Dedifferentiated amniotic fluid mesenchymal stem cell (primary cell): ENCODE data around the gene ATXN1.

Experiments used
- DNase-seq: peaks from one replicate; pipeline ENCODE4 v3.0.0-alpha.2; 2016; ENCODE audit errors: extremely low spot score

ATXN1 gene

DNA sequence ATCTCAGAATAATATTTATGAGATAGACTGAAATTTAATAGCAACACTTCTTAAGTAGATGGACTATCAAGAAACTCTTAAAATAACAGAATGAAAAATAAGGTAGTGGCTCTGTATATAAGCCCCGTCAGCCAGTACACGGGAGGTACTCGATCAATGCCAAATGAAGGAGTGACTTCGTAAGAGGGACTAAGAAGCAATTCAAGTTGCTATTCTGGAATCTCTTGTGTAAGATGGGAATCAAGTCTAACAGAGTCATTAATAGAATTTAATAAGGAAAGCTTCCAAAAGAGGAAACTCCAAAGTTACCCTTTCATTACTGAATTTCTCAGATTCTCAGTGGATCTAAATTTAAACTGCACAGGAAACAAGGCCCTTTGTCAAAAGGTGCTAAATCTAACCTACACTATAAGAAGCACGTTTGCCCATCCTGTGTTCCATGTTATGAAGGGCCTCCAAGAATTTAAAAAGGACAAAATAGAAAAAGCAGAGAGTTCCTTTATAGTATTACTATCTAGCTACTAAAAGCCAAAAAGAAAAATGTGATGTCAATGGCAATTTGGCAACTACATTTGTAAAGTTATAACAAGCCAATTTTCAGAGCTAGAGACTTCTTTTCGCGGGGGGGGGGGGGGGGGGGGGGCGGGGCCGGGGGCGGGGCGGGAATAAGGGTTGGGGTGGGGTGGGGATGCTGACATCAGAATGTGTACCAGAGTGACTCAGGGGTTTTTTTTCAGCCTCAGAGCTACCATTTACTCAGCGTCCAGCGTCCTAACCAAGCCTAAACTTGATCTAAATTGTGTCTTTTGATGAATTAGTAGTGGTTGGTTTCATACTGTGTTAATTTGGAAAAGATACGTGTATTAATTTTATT, 322.3 kb downstream of the ATXN1 start:
- DNase-seq = peak; percentile 32

DNA sequence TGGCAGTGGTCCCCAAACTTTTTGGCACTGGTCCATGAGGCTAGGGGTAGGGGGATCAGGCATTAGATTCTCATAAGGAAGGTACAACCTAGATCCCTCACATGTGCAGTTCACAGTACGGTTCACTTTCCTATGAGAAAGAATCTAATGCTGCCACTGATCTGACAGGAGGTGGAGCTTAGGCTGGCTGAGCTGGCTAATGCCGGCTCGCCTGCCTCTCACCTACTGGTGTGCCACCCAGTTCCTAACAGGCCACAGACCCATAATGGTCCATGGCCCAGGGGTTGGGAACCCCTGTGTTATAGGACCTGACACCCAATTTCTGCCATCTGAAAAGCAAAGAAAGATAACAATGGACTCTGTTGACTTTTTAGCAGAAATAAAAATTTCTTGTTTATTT, 323.3 kb downstream of the ATXN1 start:
- DNase-seq = no peak

DNA sequence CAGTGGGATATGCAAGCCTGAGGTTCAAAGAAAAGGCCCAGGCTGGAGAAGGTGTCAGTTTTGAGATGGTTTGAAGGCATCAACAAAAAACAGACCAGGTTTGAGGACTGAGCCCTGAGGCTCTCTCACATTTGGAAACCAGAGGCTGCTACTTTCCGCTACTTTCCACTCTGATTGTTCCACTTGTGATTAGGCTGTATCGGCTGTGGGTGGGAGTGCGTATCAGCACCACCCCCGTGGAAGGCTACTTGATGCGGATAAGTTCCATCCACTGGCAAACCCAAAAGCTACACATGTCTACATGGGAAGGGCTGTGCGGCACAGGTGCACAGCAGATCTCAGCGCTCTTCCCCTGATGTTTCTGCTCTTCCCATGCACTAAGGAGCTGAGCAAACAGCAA, 324.2 kb downstream of the ATXN1 start:
- DNase-seq = no peak

DNA sequence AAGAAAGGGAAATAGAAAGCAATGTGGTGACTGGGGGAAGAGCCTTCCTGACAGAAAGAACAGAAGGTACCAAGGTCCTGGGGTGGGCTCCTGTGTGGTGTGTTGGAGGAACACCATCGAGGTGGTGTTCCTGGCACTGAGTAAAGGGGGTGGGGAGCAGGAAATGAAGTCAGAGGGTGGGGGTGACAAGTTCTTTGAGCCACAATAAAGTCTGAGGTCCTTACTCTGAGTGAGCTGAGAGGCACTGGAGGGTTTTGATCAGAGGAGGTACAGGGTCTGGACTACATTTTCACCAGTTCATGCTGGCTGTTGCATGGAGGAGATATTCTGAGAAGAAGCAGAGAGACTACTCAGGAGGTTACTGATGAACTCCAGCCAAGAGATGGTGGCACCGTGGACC, 324.7 kb downstream of the ATXN1 start:
- no peak for DNase-seq

DNA sequence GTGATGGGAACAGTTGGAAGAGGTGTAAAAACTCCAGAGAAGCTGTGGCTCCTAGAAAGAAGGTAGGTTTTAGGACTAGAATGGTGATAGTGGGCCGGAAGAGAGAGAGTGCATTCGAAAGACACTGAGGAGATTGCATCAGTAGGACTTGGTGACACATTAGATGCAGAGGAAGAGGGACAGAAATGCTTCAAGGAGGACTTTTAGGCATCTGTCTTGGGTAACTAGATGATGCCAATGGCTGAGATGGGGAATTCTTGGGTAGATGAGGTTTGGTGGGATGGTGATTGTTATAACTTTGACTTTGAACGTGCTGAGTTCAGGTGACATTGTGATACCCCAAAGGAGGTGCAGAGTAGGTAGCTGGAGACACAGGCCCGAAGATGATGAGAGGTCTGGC, 326.4 kb downstream of the ATXN1 start:
- no peak for DNase-seq

DNA sequence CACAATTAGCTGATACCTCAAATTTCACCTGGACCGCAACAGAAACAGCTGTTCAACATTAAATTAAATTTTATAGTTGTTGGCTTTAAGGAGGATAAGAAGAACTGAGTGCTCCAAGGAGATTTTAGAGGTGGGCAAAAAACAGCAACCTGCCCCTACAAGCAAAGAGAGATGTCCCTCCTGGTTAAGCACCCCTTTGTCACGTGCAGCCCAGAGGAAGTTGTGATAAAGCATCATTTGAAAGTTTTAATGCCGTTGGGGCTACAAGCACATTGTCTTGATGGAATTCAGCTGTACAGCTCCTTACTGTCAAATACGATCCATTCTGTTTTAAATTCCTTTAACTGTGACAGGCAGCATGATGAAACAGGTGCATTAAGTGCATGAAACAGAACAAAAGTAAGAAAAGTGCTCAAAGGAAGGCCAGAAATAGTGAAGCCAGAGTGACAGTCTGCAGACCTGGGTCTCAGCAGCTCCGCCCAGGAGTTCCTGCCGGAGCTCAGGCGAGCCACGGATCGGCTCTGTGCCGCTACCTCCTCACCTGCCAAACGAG, 327.8 kb downstream of the ATXN1 start:
- DNase-seq = no peak

DNA sequence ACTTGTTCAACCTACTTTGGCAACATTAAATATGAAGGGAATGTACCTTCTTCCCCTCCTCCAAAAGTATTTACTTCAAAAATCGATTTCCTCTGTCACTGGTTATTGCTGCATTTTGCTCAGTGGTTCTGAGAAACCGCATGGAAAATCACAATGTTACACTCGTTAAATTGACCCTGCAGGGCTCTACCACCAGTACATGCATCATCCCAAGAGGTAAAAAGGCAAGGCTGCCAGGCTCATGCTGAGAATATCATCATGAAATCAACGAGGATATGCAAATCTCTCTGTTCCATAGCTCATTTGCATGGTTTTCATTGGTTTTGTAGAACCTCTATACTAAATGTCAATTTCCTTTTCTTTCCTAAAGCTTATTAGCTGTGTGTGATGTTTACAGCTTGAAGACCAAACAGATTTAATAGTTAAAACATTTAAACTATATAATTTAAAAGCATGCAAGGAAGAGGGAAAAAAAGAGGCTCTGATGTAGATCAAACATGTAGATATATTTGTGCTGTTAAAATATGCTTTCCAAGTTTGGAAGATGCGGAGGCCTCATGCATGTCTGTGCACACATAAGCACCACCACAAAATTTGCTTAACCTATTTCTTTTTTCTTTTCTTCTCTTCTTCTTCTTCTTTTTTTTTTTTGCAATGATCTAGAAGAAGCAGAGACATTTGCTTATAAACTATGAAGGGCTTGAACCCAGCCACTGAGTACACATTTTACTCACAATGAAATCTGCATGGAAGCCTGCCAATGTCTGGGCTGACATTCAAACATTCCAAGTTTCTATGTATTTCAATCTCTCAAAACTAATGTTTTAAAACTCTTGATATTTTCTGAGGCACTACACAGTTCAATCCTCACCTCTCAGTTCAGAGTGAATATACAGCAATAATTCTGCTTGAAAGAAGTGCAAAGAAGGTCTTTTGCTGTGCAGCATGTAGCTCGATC, 328.9 kb downstream of the ATXN1 start:
- peak; percentile 74 for DNase-seq

DNA sequence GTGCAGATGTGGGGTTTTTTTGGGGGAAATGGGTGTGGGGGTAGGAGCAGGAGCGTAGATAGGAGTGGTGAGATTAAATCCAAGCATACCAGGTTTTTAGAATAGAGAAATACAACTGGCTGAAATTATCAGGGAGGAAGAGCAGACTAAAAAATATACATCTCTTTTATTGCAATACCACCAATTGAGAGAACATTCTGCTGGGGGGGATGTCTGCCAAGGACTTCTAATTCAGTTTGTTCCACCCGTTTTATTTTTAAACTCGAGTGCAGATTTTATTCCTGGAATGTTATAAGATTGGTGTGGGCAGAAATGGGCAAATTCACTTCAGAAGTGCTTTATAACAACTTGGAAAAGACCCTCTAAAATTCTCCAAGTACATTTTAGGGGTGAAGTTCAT, 330.2 kb downstream of the ATXN1 start:
- DNase-seq = no peak

DNA sequence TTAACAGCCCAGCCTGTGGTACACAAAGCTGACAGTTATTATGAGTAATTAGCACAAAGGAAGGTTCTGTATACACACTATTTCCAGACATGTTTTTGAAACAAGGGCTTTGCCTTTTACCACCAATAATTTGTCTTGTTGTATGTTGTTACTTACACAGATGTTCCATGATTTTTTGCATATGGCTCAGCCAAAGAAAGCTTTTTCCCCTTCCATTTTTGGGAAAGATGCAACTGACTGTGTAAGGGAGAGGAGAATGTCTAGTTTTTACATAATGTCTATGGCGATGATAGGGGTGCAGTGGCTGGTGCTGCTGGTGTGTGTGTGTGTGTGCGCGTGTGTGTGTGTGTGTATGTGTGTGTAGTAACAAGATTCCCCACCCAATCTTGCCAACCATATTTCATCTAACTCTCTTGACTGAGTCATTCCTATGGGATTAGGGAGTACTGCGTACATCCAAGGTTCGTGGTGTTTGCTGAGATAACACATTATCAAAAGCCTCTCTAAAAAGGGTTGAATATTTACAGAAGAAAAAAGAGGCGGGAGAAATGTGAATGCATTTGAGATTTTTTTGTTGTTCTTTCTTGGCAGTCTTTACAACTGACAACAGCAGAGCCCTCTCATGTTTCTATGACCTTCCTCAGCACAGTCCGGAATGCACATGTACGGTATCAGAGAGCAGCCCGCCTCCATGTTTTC, 330.7 kb downstream of the ATXN1 start:
- no peak for DNase-seq

DNA sequence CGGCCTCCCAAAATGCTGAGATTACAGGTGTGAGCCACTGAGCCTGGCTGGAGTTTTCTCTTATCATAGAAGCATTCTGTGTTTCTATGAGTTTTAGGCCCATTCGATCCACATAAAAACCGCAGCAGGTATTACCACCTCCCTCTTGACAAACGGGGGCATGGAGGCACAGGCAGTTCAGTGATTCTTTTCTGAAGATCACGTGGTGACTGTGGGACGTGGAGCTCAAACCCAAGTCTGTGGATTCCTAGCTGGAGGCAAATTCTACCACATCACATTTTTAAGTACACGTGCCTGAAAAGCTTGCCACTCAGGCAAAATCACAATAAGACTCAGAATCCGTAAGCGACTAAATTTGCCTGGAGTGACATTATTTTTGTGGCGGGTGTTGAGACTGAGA, 331.6 kb downstream of the ATXN1 start:
- DNase-seq = no peak

DNA sequence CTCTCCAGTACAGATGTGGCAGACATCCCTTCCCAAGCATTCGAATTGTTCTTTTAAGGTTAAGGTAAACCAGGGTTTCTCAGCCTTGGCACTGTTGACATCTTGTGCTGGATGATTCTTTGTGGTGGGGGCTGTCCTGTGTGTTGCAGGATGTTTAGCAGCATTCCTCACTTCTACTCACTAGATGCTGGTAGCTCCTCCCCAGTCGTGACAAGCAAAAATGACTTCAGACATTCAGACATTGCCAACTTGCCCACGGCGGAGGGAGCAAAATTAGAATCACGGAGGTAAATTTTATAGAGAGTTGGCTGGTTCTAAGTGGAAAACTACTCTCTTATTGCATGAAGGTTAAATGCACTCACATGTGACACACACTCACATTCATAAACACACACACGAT, 334.1 kb downstream of the ATXN1 start:
- DNase-seq = no peak

DNA sequence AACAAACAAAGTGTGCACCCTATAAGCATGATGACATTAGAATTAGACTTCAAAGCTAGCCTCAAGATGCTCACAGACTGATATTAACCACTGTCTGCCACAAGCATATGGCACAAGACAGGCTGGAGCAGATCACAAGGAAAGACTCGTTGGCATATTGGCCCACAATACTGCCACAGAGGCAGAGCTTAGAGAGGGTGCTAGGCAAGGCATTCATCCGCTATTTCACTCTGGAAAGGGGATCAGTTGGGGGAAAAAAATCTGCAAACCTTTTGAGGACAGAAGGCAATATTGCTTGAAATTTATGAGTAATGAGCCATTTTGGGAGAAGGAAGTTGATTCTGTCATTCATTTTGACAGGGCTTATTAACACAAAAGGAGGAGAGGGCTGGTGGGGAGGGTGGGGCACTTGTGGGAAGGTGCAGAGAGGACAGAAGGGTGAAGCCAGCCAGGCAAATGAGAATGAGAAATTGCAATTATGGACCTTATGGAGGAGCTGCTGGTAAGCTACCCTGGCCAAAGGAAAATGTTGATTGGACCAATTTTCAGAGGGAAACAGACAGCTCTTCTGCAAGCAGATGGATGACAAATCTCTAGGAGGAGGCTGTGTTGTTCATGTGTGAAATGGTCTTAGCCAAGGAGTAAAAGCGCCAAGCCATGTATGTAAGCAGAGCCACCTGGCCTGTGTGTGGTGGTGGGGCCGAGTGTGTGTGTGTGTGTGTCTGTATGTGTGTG, 335.2 kb downstream of the ATXN1 start:
- DNase-seq = no peak

DNA sequence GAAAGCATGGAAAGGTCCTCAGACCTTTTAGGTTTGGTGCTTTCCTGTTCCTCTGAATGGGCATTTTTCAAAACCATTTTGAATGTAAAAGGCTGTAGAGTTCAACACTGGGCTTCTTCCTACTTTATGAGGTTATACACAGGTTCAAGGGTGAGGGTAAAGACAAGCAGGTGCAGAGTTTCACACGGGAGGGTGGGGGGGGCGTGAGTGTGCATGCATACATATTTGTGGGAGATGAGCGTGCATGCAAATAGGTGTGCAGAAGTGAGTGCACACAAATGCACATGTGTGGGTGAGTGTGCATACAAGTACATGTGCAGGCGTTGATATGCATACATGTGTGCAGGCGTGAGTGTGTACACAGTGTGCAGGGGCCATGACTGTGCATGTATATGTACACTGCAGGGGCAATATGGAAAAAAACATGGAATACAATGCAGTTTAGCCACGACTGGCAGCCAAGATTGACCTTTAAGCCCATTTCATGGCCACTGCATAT, 339.7 kb downstream of the ATXN1 start:
- DNase-seq = no peak

DNA sequence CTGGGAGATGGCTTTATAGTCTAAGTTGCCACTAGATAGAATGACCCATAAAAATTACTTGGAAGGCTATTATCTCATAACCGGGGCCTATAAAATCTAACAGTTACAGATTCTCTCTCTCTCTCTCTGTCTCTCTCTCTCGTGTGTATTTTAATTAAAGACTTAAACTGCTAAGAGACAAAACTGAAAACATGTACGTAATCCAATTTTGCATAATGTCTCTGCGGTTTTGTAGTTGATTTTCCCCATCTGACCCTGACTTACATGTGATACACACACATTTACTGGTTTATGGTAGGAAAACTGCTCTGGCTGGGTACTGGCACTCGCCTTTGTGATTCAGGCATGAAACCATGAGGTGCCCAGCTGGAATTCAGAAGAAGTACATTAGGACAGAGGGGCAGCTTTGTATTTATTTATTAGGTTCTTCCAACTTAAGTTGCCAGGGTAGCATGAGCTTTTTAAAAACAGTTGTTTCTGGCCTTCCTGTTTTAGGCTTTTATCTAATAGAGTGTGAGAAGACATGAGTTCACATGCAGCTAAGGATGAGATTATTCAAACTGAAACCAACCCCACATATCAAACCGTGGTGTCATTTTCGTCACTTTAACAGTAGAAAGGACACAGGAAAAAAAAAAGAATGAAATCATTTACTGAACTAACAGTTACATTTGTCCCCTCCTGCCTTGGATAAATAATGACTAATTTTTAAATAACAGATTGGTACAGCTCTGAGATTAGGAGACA, 340.4 kb downstream of the ATXN1 start:
- no peak for DNase-seq

DNA sequence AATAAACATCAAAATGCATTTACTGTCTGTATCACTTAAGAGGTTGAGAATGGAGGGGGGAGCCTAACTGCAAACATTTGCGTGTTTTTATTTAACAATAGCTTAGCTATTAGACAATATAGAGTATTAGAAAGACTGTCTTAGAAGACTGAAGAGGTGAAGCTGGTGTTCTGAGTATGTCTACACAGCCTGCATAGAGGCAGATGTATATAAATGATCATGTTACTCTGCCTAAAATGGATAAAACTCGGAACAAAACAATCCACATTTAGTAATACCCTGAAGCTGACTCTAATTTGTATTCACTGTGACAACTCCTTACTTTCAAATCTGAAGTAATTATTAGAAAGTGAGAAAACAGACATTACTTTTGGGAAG, 340.9 kb downstream of the ATXN1 start:
- DNase-seq = no peak

DNA sequence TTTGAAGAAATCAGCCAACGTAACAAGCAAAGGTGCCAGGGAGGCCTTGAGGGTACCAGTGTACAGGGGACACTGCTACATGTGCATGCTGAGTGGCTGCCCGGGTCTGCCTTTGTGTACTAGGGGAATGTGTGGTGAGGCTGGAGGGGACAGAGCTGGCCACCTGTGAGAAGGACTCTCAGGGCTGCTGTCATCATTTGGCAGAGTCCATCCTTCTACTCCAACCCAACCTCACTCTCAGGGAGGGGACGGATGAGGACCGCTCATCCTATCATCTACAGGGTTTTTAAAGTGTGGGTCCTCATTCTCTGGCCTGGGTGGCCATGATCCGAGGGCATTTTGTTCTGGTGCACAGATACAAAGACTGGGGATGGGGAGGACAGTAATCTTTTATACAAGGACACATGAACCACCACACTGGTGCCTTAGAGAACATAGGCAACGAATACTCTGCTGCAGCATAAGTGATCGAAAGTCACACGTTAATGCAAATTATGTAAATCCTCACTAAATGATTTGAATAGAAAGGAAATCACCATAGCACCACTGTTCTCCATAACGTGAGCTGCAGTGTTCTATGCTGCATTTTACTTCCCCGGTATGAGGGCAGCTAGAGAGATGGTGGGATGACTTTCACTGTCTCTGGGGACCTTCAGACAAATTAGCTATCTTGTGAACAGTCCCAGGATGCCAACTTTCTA, 341.5 kb downstream of the ATXN1 start:
- no peak for DNase-seq

DNA sequence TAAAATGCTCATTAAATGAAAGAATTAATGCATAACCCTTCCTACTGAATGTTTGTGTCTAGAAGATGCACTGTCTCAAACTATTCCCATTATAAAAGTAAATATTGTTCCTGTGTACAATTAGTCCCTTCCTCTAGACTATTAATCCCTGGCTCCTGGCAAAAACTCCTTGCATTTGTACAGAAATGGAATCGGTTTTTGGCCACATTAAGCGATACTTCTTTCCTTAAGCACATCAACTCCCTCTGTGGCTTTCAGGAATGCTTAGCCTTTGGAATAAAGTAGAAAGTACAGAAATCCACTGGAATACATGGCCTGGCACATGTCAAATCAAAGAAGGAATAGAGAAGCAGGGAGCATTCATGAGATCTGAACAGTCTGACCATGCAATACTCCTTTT, 343.1 kb downstream of the ATXN1 start:
- DNase-seq = no peak

DNA sequence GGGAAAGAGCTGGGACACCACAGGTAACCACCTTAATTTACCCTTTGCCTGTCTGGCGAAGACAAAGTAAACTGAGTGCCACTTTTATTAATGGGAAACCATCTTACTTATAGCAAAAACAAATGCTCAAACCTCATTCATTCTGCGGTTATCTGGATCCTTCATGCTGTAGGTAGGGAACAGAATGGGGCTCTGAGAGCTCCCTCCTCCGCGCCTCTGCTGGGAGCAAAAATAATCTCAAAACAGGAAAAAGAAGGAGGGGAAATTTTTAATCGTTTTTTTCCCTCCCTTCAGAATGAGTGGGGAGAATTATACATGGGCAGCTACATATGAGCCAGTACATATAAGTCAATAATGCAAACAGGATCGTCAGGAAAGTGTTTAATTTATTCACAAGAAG, 345.6 kb downstream of the ATXN1 start:
- no peak for DNase-seq

DNA sequence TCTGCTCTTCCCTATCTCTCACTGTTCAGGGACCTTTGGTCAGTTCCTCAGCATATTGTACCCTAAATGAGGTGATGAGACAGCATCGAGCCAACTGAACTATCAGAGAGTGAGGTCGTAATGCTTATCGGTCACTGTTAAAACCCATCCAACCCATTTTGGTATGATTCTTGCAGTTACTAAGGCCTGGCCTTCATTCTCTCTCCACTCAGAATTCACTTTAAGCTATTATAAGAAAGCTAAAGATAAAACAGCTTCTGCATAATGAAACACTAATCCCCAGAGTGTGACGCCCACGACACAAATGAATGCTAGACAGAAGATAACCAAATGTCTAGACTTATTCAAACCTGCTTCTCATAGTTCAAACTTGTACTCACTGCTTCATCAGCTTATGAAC, 347.1 kb downstream of the ATXN1 start:
- DNase-seq = no peak

DNA sequence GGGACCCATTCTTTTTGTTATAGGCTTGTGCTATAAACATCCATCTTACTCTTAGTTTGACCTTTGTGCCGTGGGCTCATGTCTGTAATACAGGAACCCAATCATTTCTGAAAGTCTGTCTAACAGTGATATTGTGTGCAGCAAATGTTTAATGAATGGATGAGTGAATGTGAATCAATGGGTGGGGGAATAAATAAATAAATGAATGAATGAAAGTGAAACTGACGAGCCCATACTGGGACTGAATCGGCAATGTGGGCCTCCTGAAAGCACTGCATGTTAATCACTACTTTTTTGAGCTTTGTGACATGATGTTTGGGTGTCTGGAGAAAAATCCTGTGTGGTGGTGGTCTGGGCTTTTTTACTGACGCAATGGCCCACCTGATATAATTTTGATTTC, 347.9 kb downstream of the ATXN1 start:
- no peak for DNase-seq
